ENCODE measurements around the gene KIF5B.

The KIF5B gene

DNA sequence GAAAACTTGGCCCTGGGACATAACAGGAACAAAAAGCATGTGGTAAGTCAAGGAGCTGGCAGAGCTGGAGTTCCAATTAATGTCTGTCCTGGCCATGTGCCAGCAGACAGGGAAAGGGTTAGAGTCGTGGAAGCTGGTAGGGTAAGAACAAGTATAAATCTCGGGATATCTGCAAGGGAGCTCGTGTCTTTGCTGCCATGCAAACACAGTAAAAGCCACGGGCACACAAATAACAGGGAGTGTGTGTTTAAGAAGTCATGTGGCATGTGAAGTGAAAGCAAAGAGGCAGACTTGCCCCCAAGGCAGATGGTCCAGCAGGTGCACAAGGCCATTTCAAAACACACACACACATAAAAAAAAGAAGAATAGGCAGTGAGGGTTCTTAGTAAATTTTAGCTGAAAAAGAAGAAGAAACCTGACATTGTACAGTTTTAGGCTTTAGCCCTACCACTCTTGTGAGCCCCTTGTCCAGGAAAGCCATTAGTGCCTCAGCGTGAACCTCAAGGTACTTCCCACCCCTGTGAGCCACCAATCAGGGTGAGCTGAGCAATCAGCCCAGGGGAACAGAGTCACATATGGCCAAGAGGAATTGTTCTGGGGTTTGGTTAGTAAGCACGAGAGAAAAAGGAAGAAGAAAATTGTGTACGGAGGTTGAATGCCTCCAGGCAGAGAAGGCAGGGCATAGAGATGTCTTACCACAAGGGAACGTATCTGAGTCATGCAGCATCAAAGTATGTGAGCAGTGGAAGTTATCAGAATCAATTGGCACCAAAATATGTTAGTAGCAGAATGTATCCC is 94.7 kb downstream of the KIF5B start:
- DNase-seq (ENCODE audit: low read depth in 2 of 2), result no peak

DNA sequence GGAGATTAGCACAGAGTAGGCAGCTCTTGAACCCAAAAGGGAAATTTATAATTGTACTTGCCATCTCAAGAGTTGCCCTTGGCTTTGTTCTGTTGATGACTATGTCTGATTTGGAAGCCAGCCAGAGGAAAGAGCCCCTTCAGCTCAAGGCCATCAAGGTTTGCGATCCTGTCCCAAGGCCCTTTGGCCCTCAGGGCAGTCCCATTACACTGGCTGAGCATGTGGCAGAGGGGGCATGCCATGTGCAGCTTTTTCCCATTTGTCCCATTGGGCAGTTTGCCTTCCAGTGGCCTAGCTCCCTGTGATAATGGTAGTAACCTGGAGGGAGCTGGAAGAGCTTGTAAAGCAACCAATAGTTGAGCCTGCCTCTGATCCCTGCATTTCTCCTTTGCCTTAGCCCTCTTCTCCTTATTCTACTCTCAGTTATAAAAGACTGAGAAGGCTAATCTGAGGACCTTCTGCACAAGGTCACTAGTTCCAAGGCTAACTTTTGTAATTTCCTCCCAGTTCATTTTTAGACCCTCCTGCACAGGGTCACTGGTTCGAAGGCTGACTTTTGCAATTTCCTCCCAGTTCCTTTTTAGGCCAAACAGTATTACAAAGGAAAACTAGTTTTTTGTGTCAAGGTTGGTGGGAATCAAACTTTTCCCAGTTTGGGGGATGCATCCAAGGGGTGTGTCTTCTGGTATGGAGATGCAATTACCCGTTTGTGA is 96.6 kb downstream of the KIF5B start:
- no peak for DNase-seq (ENCODE audit: low read depth in 2 of 2)

All from activated CD8-positive, alpha-beta memory T cell treated with anti-CD3 and anti-CD28 coated beads for 4 hours (primary cell).